GM21723 (cell line): Measurements from ENCODE around the gene INSM1.

Experiments
- ATAC-seq: cut with Tn5 transposase; IDR thresholded peaks from one replicate; pipeline ENCODE4 v1.9.1; 2021; ENCODE audit warnings: mild to moderate bottlenecking, moderate library complexity; ENCODE audit not compliant: unreplicated experiment

INSM1 gene

GRCh38 chr20:20417876-20418676 lies 50.2 kb downstream of the INSM1 start:
- ATAC-seq: no peak
